Keratinocyte (primary cell): ENCODE measurements around the gene MESP2. TPM values are rescaled to one million over a fixed set of nuclear protein-coding genes. Genes with fewer than 3 reads are reported as not detected.

Experiments used
- DNase-seq: peaks from one replicate; pipeline ENCODE4 v3.0.0-alpha.2; 2011; ENCODE audit warnings: low read depth, missing footprints, low spot score
- FAIRE-seq: peaks from 2 replicates; lab custom pipeline; 2011; peaks lifted over from hg19 to GRCh38; lab: Jason Lieb, UNC
- H2AFZ ChIP-seq: 2 replicates; pipeline ENCODE4 v1.6.0; 2012; ENCODE audit warnings: low read length, control low read depth, inconsistent platforms; ENCODE audit not compliant: control insufficient read depth
- H3K27ac ChIP-seq: 2 replicates; pipeline ENCODE4 v1.5.1; 2011; ENCODE audit warnings: low read length; ENCODE audit not compliant: control insufficient read depth, insufficient read depth
- H3K27me3 ChIP-seq: 3 replicates; pipeline ENCODE4 v1.6.0; 2011; ENCODE audit warnings: low read length; ENCODE audit not compliant: control insufficient read depth, insufficient read depth; ENCODE audit errors: extremely low read depth
- H3K36me3 ChIP-seq, 2 experiments: 2 replicates in 1 of 2; 3 replicates in 1 of 2; pipeline ENCODE4 v1.5.1; 2011; ENCODE audit warnings: low read length in 2 of 2, mild to moderate bottlenecking in 1 of 2; ENCODE audit not compliant: control insufficient read depth in 2 of 2, insufficient read depth in 2 of 2; ENCODE audit errors: extremely low read depth in 1 of 2
- H3K4me1 ChIP-seq: 3 replicates; pipeline ENCODE4 v1.5.1; 2011; ENCODE audit warnings: low read length; ENCODE audit not compliant: control insufficient read depth, insufficient read depth; ENCODE audit errors: extremely low read depth
- H3K4me2 ChIP-seq: 3 replicates; pipeline ENCODE4 v1.6.0; 2011; ENCODE audit warnings: low read depth, low read length; ENCODE audit not compliant: control insufficient read depth, insufficient read depth; ENCODE audit errors: extremely low read depth
- H3K4me3 ChIP-seq, 3 experiments: fragments of 200-600 bp in 1 of 3; sonication (generic) in 1 of 3; 2 replicates in 2 of 3; 3 replicates in 1 of 3; pipeline ENCODE4 v1.5.1; 2011 to 2016; ENCODE audit warnings: low read length in 3 of 3, mild to moderate bottlenecking in 3 of 3, control low read depth in 2 of 3, inconsistent platforms in 1 of 3, low read depth in 1 of 3, mixed read lengths in 1 of 3, mixed run types in 1 of 3, moderate library complexity in 1 of 3; ENCODE audit not compliant: control insufficient read depth in 2 of 3, insufficient read depth in 2 of 3; ENCODE audit errors: extremely low read depth in 1 of 3
- H3K79me2 ChIP-seq: 2 replicates; pipeline ENCODE4 v1.6.0; 2012; ENCODE audit warnings: low read length; ENCODE audit not compliant: control insufficient read depth, insufficient read depth
- H3K9ac ChIP-seq: 3 replicates; pipeline ENCODE4 v1.6.0; 2011; ENCODE audit warnings: low read length; ENCODE audit not compliant: control insufficient read depth, insufficient read depth; ENCODE audit errors: extremely low read depth
- H3K9me1 ChIP-seq: 3 replicates; pipeline ENCODE4 v1.6.0; 2011; ENCODE audit warnings: low read length; ENCODE audit not compliant: control insufficient read depth, insufficient read depth; ENCODE audit errors: extremely low read depth
- H3K9me3 ChIP-seq: 2 replicates; pipeline ENCODE4 v1.5.1; 2012; ENCODE audit warnings: low read depth, low read length; ENCODE audit not compliant: control insufficient read depth
- H4K20me1 ChIP-seq: 3 replicates; pipeline ENCODE4 v1.6.0; 2011; ENCODE audit warnings: low read length; ENCODE audit not compliant: control insufficient read depth, insufficient read depth; ENCODE audit errors: extremely low read depth
- EZH2 ChIP-seq: IDR thresholded peaks from one replicate; pipeline ENCODE4 v1.6.1; 2012; ENCODE audit warnings: inconsistent platforms, mild to moderate bottlenecking, low read length, moderate library complexity
- dilution Hi-C: fragments of 300-500 bp; cut with MboI; formaldehyde crosslinking; loops from one replicate; pipeline ENCODE4 v1.7.0; 2020; ENCODE audit warnings: low sequenced_read_pairs; ENCODE audit not compliant: extremely low pct_ligation_motif_present
- polyA plus RNA-seq, 5 experiments: library from polyadenylated mRNA; depleted of rRNA in 3 of 5; stranded (reverse) in 3 of 5; stranded (forward) in 1 of 5; unstranded in 1 of 5; fragments of >200 nt; gene quantifications; 1 replicate in 1 of 5; 2 replicates in 3 of 5; 3 replicates in 1 of 5; pipeline versions ENCODE4 v1.2.1 to v1.2.3, GENCODE V29; 2011 to 2012; ENCODE audit warnings: missing spikeins in 2 of 5, low read depth in 1 of 5, low replicate concordance in 1 of 5
- TF ChIP-seq, protein P1 (sequence below), 3 experiments: IDR thresholded peaks in 1 of 3; conservative IDR thresholded peaks in 1 of 3; optimal IDR thresholded peaks in 1 of 3; 2 replicates in 2 of 3; 3 replicates in 1 of 3; pipeline versions ENCODE3 to v1.5.1; 2011; ENCODE audit warnings: low read length in 3 of 3, mild to moderate bottlenecking in 3 of 3, moderate library complexity in 2 of 3, control low read depth in 1 of 3, inconsistent platforms in 1 of 3; ENCODE audit not compliant: insufficient read depth in 2 of 3; ENCODE audit errors: extremely low read depth in 1 of 3

The MESP2 gene
- polyA plus RNA-seq, 1 donor (not counting 4 experiments of a cell fraction or from before 2014, with no cell fraction given), result 0.39 TPM

DNA sequence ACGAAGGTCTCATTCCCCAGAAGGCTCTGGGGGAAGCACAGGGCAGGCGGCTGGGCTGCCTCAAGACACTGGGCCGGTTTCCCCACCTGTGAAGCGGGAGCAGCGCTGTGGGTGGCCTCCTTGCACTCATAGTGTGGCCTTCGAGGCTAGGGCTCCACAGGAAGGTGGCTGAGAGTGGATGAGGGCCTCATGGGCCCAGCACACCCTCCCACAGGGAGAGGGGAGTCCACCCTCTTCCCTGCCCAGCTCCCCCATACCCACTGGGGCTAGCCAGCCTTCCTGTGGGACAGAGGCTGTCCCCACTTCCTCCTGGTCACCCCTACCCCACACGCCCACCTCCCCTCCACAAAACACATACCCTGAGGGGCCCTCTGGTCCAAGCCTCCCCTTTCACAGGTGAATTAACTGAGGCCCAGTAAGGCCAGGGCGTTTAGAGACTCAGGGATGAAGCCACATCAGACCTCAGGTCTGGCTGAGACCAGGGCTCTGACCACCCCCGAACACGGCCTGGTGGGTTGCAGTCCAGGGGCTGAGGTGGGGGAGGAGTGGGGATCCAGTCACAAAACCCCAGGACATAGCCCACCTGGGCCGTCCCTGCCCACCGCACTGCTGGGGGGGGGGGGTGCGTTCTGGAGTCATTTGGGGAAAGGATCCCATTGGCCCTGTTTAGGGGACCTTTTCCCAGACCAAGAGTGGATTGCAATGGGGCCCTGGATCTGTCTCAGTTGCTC, 37.4 kb downstream of the MESP2 start:
- no peak overlapping the region for H3K4me2 ChIP-seq
- H3K79me2 ChIP-seq, result no peaks in the 10 kb centered on the region
- peaks cover 9% of the 10 kb centered on the region for H3K4me1 ChIP-seq
- peaks cover 5% of the 10 kb centered on the region for H3K27me3 ChIP-seq
- no peaks in the 10 kb centered on the region for H3K9me3 ChIP-seq
- no peak overlapping the region for H3K9ac ChIP-seq
- H3K27ac ChIP-seq, result no peak overlapping the region
- no peak overlapping the region for H3K4me3 ChIP-seq
- H2AFZ ChIP-seq, result no peak overlapping the region
- dilution Hi-C loops, result no loop called here
- no peak for DNase-seq
- no peaks in the 10 kb centered on the region for H4K20me1 ChIP-seq
- no peak for FAIRE-seq
- TF ChIP-seq, protein P1, sequence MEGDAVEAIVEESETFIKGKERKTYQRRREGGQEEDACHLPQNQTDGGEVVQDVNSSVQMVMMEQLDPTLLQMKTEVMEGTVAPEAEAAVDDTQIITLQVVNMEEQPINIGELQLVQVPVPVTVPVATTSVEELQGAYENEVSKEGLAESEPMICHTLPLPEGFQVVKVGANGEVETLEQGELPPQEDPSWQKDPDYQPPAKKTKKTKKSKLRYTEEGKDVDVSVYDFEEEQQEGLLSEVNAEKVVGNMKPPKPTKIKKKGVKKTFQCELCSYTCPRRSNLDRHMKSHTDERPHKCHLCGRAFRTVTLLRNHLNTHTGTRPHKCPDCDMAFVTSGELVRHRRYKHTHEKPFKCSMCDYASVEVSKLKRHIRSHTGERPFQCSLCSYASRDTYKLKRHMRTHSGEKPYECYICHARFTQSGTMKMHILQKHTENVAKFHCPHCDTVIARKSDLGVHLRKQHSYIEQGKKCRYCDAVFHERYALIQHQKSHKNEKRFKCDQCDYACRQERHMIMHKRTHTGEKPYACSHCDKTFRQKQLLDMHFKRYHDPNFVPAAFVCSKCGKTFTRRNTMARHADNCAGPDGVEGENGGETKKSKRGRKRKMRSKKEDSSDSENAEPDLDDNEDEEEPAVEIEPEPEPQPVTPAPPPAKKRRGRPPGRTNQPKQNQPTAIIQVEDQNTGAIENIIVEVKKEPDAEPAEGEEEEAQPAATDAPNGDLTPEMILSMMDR (optimal IDR thresholded peaks at IDR 0.05 in 1 of 3, IDR thresholded peaks at IDR 0.05 in 1 of 3, conservative IDR thresholded peaks at IDR 0.05 in 1 of 3; ENCODE audit: extremely low read depth in 1 of 3, insufficient read depth in 2 of 3, low read length in 3 of 3), result no peak
- no peak for TF ChIP-seq EZH2
- no peaks in the 10 kb centered on the region for H3K9me1 ChIP-seq
- H3K36me3 ChIP-seq, result no peaks in the 10 kb centered on the region

DNA sequence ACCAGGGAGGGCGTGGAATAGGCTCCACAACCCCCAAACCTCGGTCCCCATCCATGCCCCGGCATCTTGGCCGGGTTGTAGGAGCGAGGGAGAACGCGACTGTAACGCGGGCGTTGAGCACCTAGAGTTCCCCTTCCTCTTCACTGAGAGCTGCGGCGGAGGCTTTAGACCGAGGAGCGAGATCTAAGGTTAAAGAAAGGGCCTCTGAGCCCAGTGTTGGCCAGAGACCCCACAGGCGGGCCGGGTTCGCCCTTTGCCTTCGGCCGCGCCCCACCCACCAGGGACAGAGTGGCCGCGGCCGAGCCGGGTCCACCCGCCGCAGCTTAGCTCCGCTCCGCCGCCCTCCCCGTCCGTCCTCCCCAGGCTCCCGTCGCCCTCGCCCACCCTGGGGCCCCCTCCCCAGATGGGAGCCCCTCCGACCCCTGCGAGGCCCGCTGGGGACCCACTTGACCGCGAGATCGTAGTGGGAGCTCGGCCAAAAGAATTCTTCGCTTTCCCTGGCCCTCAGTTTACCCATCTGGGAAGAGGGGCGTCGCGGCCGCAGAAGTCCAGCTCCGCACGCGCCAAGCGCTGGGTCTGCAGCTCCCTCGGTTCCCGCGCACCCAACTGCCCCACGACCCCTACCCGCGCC, 38.1 kb downstream of the MESP2 start:
- peaks cover 5% of the 10 kb centered on the region for H3K27me3 ChIP-seq
- no peak for FAIRE-seq
- dilution Hi-C loops, result no loop called here
- peaks cover 9% of the 10 kb centered on the region for H3K4me1 ChIP-seq
- no peak overlapping the region for H3K27ac ChIP-seq
- no peak overlapping the region for H3K9ac ChIP-seq
- no peaks in the 10 kb centered on the region for H3K36me3 ChIP-seq
- H4K20me1 ChIP-seq, result no peaks in the 10 kb centered on the region
- H3K79me2 ChIP-seq, result no peaks in the 10 kb centered on the region
- no peak overlapping the region for H2AFZ ChIP-seq
- no peaks in the 10 kb centered on the region for H3K9me1 ChIP-seq
- TF ChIP-seq, protein P1 (optimal IDR thresholded peaks at IDR 0.05 in 1 of 3, IDR thresholded peaks at IDR 0.05 in 1 of 3, conservative IDR thresholded peaks at IDR 0.05 in 1 of 3; ENCODE audit: extremely low read depth in 1 of 3, insufficient read depth in 2 of 3, low read length in 3 of 3), result no peak
- no peak for TF ChIP-seq EZH2
- H3K4me3 ChIP-seq, result no peak overlapping the region
- H3K9me3 ChIP-seq, result no peaks in the 10 kb centered on the region
- no peak for DNase-seq
- peak overlapping the region; percentile 16 for H3K4me2 ChIP-seq
